HG03064 (cell line): ENCODE data around the gene CBLB.

ENCODE experiments used
- ATAC-seq: cut with Tn5 transposase; IDR thresholded peaks from one replicate; pipeline ENCODE4 v1.9.1; 2021; ENCODE audit warnings: low read depth; ENCODE audit not compliant: unreplicated experiment

CBLB gene

GRCh38 chr3:105719791-105720190 is 149.0 kb downstream of the CBLB start:
- no peak for ATAC-seq

GRCh38 chr3:105715372-105715771 is 153.4 kb downstream of the CBLB start:
- no peak for ATAC-seq

GRCh38 chr3:105714453-105714852 is 154.4 kb downstream of the CBLB start:
- no peak for ATAC-seq

- ATAC-seq = no peak
Measured at GRCh38 chr3:105708980-105709379, 159.8 kb downstream of the CBLB start.

- ATAC-seq = no peak
Measured at GRCh38 chr3:105707009-105707408, 161.8 kb downstream of the CBLB start.

GRCh38 chr3:105704726-105705410 is 163.9 kb downstream of the CBLB start:
- no peak for ATAC-seq

- no peak for ATAC-seq
Measured at GRCh38 chr3:105700575-105700974, 168.2 kb downstream of the CBLB start.

- no peak for ATAC-seq
Measured at GRCh38 chr3:105691633-105692032, 177.2 kb downstream of the CBLB start.

- no peak for ATAC-seq
Measured at GRCh38 chr3:105691053-105691452, 177.8 kb downstream of the CBLB start.

GRCh38 chr3:105688821-105689220 is 180.0 kb downstream of the CBLB start:
- ATAC-seq = no peak

- ATAC-seq = no peak
Measured at GRCh38 chr3:105686278-105686897, 182.4 kb downstream of the CBLB start.

GRCh38 chr3:105679951-105680350 is 188.9 kb downstream of the CBLB start:
- no peak for ATAC-seq

- ATAC-seq = no peak
Measured at GRCh38 chr3:105678017-105678416, 190.8 kb downstream of the CBLB start.

GRCh38 chr3:105676621-105677300 is 192.1 kb downstream of the CBLB start:
- ATAC-seq = no peak

- ATAC-seq = no peak
Measured at GRCh38 chr3:105674437-105675065, 194.3 kb downstream of the CBLB start.

GRCh38 chr3:105672996-105673395 is 195.8 kb downstream of the CBLB start:
- ATAC-seq = no peak

GRCh38 chr3:105662306-105662705 is 206.5 kb downstream of the CBLB start:
- ATAC-seq = no peak

- no peak for ATAC-seq
Measured at GRCh38 chr3:105661461-105661860, 207.4 kb downstream of the CBLB start.

GRCh38 chr3:105656651-105657504 is 211.9 kb downstream of the CBLB start:
- no peak for ATAC-seq

GRCh38 chr3:105653868-105654267 is 214.9 kb downstream of the CBLB start:
- no peak for ATAC-seq
